Measurements from ENCODE around the gene SRD5A1. TPM values are rescaled to one million over a fixed set of nuclear protein-coding genes. Genes with fewer than 3 reads are reported as not detected.

SRD5A1 gene
- total RNA-seq, 1 experiment from 2014 or later, result 39.6 TPM

- CTCF ChIA-PET, result no interaction called here
- H2AFZ ChIP-seq (ENCODE audit: low read length), result no peak overlapping the region
- H3K36me3 ChIP-seq (ENCODE audit: low read depth, low read length), result no peaks in the 10 kb centered on the region
- no peak overlapping the region for H3K4me3 ChIP-seq (ENCODE audit: low read length)
- POLR2A ChIA-PET (ENCODE audit: unreplicated experiment), result no interaction called here
- intact Hi-C loops (cut with micrococcal nuclease), result no loop called here
- no peaks in the 10 kb centered on the region for H3K4me1 ChIP-seq (ENCODE audit: insufficient read depth, low read length)
- H3K4me2 ChIP-seq (ENCODE audit: low read length), result no peak overlapping the region
- H3K27me3 ChIP-seq (ENCODE audit: low read length), result peaks cover 36% of the 10 kb centered on the region
- DNase-seq, result no peak
- no peaks in the 10 kb centered on the region for H3K9me2 ChIP-seq (replicated peaks; ENCODE audit: low read length)
- no peak for ATAC-seq
- BruUV-seq (replicated peaks), result no TSS peak
- H3F3A ChIP-seq (ENCODE audit: low read length, unreplicated experiment), result no peaks in the 10 kb centered on the region
- H3K27ac ChIP-seq (ENCODE audit: low read length), result no peak overlapping the region
- H3K9ac ChIP-seq (ENCODE audit: low read length), result no peak overlapping the region
- no peaks in the 10 kb centered on the region for H3K9me3 ChIP-seq (ENCODE audit: low read length)
- no peaks in the 10 kb centered on the region for H4K20me1 ChIP-seq (ENCODE audit: low read length)
- H3K79me2 ChIP-seq (ENCODE audit: low read length), result no peaks in the 10 kb centered on the region
- TF ChIP-seq EZH2phosphoT487 (IDR thresholded peaks at IDR 0.05; ENCODE audit: borderline replicate concordance, low read length), result no peak
- TF ChIP-seq CTCF (conservative IDR thresholded peaks at IDR 0.05; ENCODE audit: low read depth, low read length), result no peak
- TF ChIP-seq EZH2 (IDR thresholded peaks at IDR 0.05; ENCODE audit: low read length, unreplicated experiment), result no peak
Measured at GRCh38 chr5:6584727-6585126, 48.5 kb upstream of the SRD5A1 start.

GRCh38 chr5:6585168-6585567 is 48.1 kb upstream of the SRD5A1 start:
- Histone ChIP-seq H3K4me3 (ENCODE audit: low read length) (no peak overlapping the region), H3K9me2 (replicated peaks; ENCODE audit: low read length) (no peaks in the 10 kb centered on the region), H3K4me2 (ENCODE audit: low read length) (no peak overlapping the region), H3K27me3 (ENCODE audit: low read length) (peaks cover 31% of the 10 kb centered on the region), H3K9ac (ENCODE audit: low read length) (no peak overlapping the region), H2AFZ (ENCODE audit: low read length) (no peak overlapping the region), H3F3A (ENCODE audit: low read length, unreplicated experiment) (no peaks in the 10 kb centered on the region), H4K20me1 (ENCODE audit: low read length) (no peaks in the 10 kb centered on the region), H3K36me3 (ENCODE audit: low read depth, low read length) (no peaks in the 10 kb centered on the region), H3K27ac (ENCODE audit: low read length) (no peak overlapping the region), H3K4me1 (ENCODE audit: insufficient read depth, low read length) (no peaks in the 10 kb centered on the region), H3K79me2 (ENCODE audit: low read length) (no peaks in the 10 kb centered on the region), H3K9me3 (ENCODE audit: low read length) (no peaks in the 10 kb centered on the region)
- ChIA-PET CTCF (no interaction called here), POLR2A (ENCODE audit: unreplicated experiment) (no interaction called here)
- intact Hi-C loops (cut with micrococcal nuclease), result no loop called here
- DNase-seq, result no peak
- no TSS peak for BruUV-seq (replicated peaks)
- no peak for TF ChIP-seq EZH2phosphoT487 (IDR thresholded peaks at IDR 0.05; ENCODE audit: borderline replicate concordance, low read length)
- TF ChIP-seq CTCF (conservative IDR thresholded peaks at IDR 0.05; ENCODE audit: low read depth, low read length), result no peak
- TF ChIP-seq EZH2 (IDR thresholded peaks at IDR 0.05; ENCODE audit: low read length, unreplicated experiment), result no peak
- no peak for ATAC-seq

GRCh38 chr5:6585939-6586646 is 47.1 kb upstream of the SRD5A1 start:
- no peak for DNase-seq
- H3K36me3 ChIP-seq (ENCODE audit: low read depth, low read length), result no peaks in the 10 kb centered on the region
- ChIA-PET CTCF (no interaction called here), POLR2A (ENCODE audit: unreplicated experiment) (interaction anchor here (0.6 kb wide), 1 partner anchor 926 kb away, joined by 3 read pairs; no protein-coding TSS in a partner anchor)
- no peak overlapping the region for H3K9ac ChIP-seq (ENCODE audit: low read length)
- no TSS peak for BruUV-seq (replicated peaks)
- H3K4me3 ChIP-seq (ENCODE audit: low read length), result no peak overlapping the region
- peaks cover 24% of the 10 kb centered on the region for H3K27me3 ChIP-seq (ENCODE audit: low read length)
- no peaks in the 10 kb centered on the region for H3K4me1 ChIP-seq (ENCODE audit: insufficient read depth, low read length)
- H4K20me1 ChIP-seq (ENCODE audit: low read length), result no peaks in the 10 kb centered on the region
- no peaks in the 10 kb centered on the region for H3K9me3 ChIP-seq (ENCODE audit: low read length)
- intact Hi-C loops (cut with micrococcal nuclease), result no loop called here
- no peaks in the 10 kb centered on the region for H3K9me2 ChIP-seq (replicated peaks; ENCODE audit: low read length)
- no peaks in the 10 kb centered on the region for H3F3A ChIP-seq (ENCODE audit: low read length, unreplicated experiment)
- no peak overlapping the region for H3K27ac ChIP-seq (ENCODE audit: low read length)
- H2AFZ ChIP-seq (ENCODE audit: low read length), result no peak overlapping the region
- no peak for ATAC-seq
- no peak overlapping the region for H3K4me2 ChIP-seq (ENCODE audit: low read length)
- H3K79me2 ChIP-seq (ENCODE audit: low read length), result no peaks in the 10 kb centered on the region
- no peak for TF ChIP-seq EZH2phosphoT487 (IDR thresholded peaks at IDR 0.05; ENCODE audit: borderline replicate concordance, low read length)
- no peak for TF ChIP-seq CTCF (conservative IDR thresholded peaks at IDR 0.05; ENCODE audit: low read depth, low read length)
- TF ChIP-seq EZH2 (IDR thresholded peaks at IDR 0.05; ENCODE audit: low read length, unreplicated experiment), result no peak
